Endothelial cell of umbilical vein (primary cell): ENCODE results near the gene CTSA.
"Not testable (repeated sequence)": the region's sequence is repeated elsewhere in the genome, so short reads cannot be mapped to it uniquely, and the experiment has no call there.

Experiments used
- EZH2 ChIP-seq: IDR thresholded peaks from 2 replicates; pipeline ENCODE4 v1.6.1; 2012; ENCODE audit warnings: borderline replicate concordance, low read depth, mild to moderate bottlenecking, moderate library complexity, low read length, inconsistent platforms; ENCODE audit not compliant: severe bottlenecking
- POLR2A ChIP-seq: IDR thresholded peaks from 2 replicates; pipeline ENCODE4 v1.6.1; 2012; ENCODE audit warnings: low read depth, mild to moderate bottlenecking, control low read depth, low read length
- POLR2AphosphoS5 ChIP-seq: IDR thresholded peaks from 2 replicates; pipeline ENCODE4 v1.6.1; 2012; ENCODE audit warnings: low read depth, mild to moderate bottlenecking, control low read depth, low read length, moderate library complexity; ENCODE audit not compliant: insufficient read depth
- TF ChIP-seq, protein P1 (sequence below), 2 donors: IDR thresholded peaks; 1 replicate in 1 of 2; 2 replicates in 1 of 2; pipeline ENCODE4 v1.5.1; 2011; ENCODE audit warnings: low read length in 2 of 2, mild to moderate bottlenecking in 2 of 2, moderate library complexity in 2 of 2, control low read depth in 1 of 2, inconsistent platforms in 1 of 2, low read depth in 1 of 2; ENCODE audit not compliant: insufficient read depth in 1 of 2; ENCODE audit errors: extremely low read depth in 1 of 2

DNA sequence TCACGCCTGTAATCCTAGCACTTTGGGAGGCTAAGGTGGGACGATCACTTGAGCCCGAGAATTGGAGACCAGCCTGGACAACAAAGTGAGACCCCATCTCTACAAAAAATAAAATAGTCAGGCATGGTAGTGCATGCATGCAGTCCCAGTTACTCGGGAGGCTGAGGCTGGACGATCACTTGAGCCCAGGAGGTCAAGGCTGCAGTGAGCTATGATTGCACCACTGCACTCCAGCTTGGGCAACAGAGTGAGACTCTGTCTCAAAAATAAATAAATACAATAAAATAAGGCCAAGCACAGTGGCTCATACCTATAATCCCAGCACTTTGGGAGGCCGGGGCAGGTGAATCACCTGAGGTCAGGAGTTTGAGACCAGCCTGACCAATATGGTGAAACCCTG lies 10.2 kb downstream of the CTSA start:
- not testable (repeated sequence) for TF ChIP-seq POLR2A, EZH2, POLR2AphosphoS5
- TF ChIP-seq, protein P1, sequence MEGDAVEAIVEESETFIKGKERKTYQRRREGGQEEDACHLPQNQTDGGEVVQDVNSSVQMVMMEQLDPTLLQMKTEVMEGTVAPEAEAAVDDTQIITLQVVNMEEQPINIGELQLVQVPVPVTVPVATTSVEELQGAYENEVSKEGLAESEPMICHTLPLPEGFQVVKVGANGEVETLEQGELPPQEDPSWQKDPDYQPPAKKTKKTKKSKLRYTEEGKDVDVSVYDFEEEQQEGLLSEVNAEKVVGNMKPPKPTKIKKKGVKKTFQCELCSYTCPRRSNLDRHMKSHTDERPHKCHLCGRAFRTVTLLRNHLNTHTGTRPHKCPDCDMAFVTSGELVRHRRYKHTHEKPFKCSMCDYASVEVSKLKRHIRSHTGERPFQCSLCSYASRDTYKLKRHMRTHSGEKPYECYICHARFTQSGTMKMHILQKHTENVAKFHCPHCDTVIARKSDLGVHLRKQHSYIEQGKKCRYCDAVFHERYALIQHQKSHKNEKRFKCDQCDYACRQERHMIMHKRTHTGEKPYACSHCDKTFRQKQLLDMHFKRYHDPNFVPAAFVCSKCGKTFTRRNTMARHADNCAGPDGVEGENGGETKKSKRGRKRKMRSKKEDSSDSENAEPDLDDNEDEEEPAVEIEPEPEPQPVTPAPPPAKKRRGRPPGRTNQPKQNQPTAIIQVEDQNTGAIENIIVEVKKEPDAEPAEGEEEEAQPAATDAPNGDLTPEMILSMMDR (IDR thresholded peaks at IDR 0.05; ENCODE audit: extremely low read depth in 1 of 2, insufficient read depth in 1 of 2, low read depth in 1 of 2, low read length in 2 of 2) = not testable (repeated sequence)
